DOHH2 (cell line): Measurements from ENCODE around the gene PLXNA2.

Experiments used
- H3F3A ChIP-seq: fragments of 200-600 bp; sonication (generic), shearing (Covaris generic); 2 replicates; pipeline ENCODE4 v1.6.0; 2016; ENCODE audit warnings: antibody characterized with exemption, mild to moderate bottlenecking; ENCODE audit not compliant: control insufficient read depth, insufficient read depth
- H3K27ac ChIP-seq: fragments of 200-600 bp; sonication (generic); 2 replicates; pipeline ENCODE4 v1.5.1; 2014; ENCODE audit warnings: low read depth, mild to moderate bottlenecking, low read length, moderate library complexity
- H3K27me3 ChIP-seq: fragments of 200-600 bp; sonication (generic); 2 replicates; pipeline ENCODE4 v1.6.1; 2014; ENCODE audit warnings: mild to moderate bottlenecking, low read length, mixed read lengths; ENCODE audit not compliant: control insufficient read depth
- H3K36me3 ChIP-seq: fragments of 200-600 bp; sonication (generic); 2 replicates; pipeline ENCODE4 v1.6.1; 2014; ENCODE audit warnings: mild to moderate bottlenecking, low read length, moderate library complexity, mixed read lengths; ENCODE audit not compliant: control insufficient read depth
- H3K4me1 ChIP-seq: fragments of 200-600 bp; sonication (generic); 2 replicates; pipeline ENCODE4 v1.6.1; 2014; ENCODE audit warnings: mild to moderate bottlenecking, low read length, mixed read lengths; ENCODE audit not compliant: control insufficient read depth
- H3K4me2 ChIP-seq: fragments of 200-600 bp; sonication (generic); 2 replicates; pipeline ENCODE4 v1.6.0; 2014; ENCODE audit warnings: mild to moderate bottlenecking, low read length, moderate library complexity
- H3K4me3 ChIP-seq: fragments of 200-600 bp; sonication (generic); 2 replicates; pipeline ENCODE4 v1.5.1; 2014; ENCODE audit warnings: mild to moderate bottlenecking, low read length, mixed read lengths
- H3K79me2 ChIP-seq: fragments of 200-600 bp; sonication (generic); 2 replicates; pipeline ENCODE4 v1.6.1; 2014; ENCODE audit warnings: mild to moderate bottlenecking, low read length, mixed read lengths; ENCODE audit not compliant: control insufficient read depth
- H3K9me2 ChIP-seq: fragments of 200-600 bp; sonication (generic); replicated peaks from 2 replicates; pipeline ENCODE4 v1.6.1; 2014; ENCODE audit warnings: mild to moderate bottlenecking, low read length, mixed read lengths; ENCODE audit not compliant: control insufficient read depth
- H3K9me3 ChIP-seq: fragments of 200-600 bp; sonication (generic); 2 replicates; pipeline ENCODE4 v1.6.1; 2014; ENCODE audit warnings: antibody characterized with exemption, low read length, mixed read lengths; ENCODE audit not compliant: control insufficient read depth, insufficient read depth
- H4K20me1 ChIP-seq: fragments of 200-600 bp; sonication (generic); 2 replicates; pipeline ENCODE4 v1.6.0; 2014; ENCODE audit warnings: low read depth, mild to moderate bottlenecking, antibody characterized with exemption, low read length, moderate library complexity; ENCODE audit not compliant: control insufficient read depth, insufficient read depth
- EZH2phosphoT487 ChIP-seq: fragments of 200-600 bp; sonication (generic); IDR thresholded peaks from 2 replicates; pipeline ENCODE4 v1.6.1; 2017; ENCODE audit warnings: borderline replicate concordance, mild to moderate bottlenecking, antibody characterized with exemption, low read length, moderate library complexity, mixed read lengths
- TF ChIP-seq, protein P1 (sequence below): fragments of 200-600 bp; sonication (generic); IDR thresholded peaks from one replicate; pipeline ENCODE4 v1.5.1; 2014; ENCODE audit warnings: antibody characterized with exemption, mild to moderate bottlenecking, low read depth, low read length; ENCODE audit not compliant: poor library complexity, severe bottlenecking

Gene PLXNA2

DNA sequence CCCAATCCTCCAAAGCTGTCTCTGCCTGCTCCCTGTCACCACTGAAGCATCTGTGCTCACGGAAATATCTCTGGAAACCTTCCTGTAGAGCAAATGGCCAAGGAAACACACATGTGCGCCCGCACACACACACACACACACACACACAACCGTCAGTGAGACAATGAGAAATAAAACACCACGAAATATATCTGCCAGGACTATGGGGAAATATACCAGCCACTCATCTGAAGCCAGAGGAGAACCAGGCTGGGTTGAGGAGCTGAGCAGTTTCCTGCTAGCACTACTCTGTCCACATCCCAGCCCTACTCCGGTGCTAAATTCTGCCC, 25.1 kb upstream of the PLXNA2 start:
- no peak overlapping the region for H3K27ac ChIP-seq
- H3K79me2 ChIP-seq: no peaks in the 10 kb centered on the region
- H4K20me1 ChIP-seq: no peaks in the 10 kb centered on the region
- TF ChIP-seq, protein P1, sequence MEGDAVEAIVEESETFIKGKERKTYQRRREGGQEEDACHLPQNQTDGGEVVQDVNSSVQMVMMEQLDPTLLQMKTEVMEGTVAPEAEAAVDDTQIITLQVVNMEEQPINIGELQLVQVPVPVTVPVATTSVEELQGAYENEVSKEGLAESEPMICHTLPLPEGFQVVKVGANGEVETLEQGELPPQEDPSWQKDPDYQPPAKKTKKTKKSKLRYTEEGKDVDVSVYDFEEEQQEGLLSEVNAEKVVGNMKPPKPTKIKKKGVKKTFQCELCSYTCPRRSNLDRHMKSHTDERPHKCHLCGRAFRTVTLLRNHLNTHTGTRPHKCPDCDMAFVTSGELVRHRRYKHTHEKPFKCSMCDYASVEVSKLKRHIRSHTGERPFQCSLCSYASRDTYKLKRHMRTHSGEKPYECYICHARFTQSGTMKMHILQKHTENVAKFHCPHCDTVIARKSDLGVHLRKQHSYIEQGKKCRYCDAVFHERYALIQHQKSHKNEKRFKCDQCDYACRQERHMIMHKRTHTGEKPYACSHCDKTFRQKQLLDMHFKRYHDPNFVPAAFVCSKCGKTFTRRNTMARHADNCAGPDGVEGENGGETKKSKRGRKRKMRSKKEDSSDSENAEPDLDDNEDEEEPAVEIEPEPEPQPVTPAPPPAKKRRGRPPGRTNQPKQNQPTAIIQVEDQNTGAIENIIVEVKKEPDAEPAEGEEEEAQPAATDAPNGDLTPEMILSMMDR: no peak
- TF ChIP-seq EZH2phosphoT487: no peak
- H3K36me3 ChIP-seq: no peaks in the 10 kb centered on the region
- H3K4me2 ChIP-seq: no peak overlapping the region
- 0 out of 2 replicates have a peak, but pooled peaks cover 2% of the 10 kb centered on the region for H3K27me3 ChIP-seq
- no peaks in the 10 kb centered on the region for H3K9me2 ChIP-seq
- H3K9me3 ChIP-seq: no peaks in the 10 kb centered on the region
- H3K4me1 ChIP-seq: no peaks in the 10 kb centered on the region
- no peak overlapping the region for H3K4me3 ChIP-seq
- H3F3A ChIP-seq: no peaks in the 10 kb centered on the region

DNA sequence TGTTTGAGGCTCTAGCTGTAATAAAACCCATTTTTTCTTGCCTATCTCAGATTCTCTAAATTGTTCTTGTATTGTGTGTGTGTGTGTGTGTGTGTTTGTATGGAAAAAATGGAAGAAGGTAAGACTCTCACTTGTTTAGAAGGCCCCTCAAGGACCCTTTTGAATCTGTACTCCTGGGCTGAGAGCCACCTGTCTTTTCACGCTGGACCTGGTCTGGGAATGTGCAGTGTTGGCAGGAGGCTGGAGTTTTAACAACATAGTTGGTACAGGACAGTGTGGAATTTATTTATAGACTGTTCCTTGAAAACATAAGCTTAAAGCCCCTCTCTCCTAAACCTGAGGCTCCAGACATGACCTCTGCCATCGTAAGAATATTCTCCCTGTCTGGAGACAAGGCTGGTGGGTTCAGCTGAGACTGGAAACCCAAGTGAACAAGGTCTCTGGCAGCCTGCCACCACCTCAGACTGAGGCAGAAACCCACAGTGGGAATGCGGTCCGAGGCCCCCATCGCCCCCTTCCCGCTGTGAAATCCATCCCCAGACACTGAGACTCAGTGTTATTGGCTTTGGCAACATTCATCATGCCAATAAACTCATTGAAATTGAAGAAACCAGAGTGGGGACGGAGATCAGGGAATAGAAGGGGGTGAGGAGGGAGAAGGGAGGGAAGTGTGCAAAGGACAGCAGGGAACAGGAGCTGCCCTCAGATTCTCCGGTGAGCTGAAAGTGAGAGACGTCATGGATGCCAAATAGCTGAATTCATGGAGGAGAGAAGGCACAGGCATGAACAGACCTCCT, 24.6 kb upstream of the PLXNA2 start:
- no peak overlapping the region for H3K27ac ChIP-seq
- no peak overlapping the region for H3K4me3 ChIP-seq
- H3K4me2 ChIP-seq: no peak overlapping the region
- H3F3A ChIP-seq: no peaks in the 10 kb centered on the region
- no peaks in the 10 kb centered on the region for H3K9me2 ChIP-seq
- TF ChIP-seq EZH2phosphoT487: no peak
- TF ChIP-seq, protein P1: no peak
- 0 out of 2 replicates have a peak, but pooled peaks cover 2% of the 10 kb centered on the region for H3K27me3 ChIP-seq
- H4K20me1 ChIP-seq: no peaks in the 10 kb centered on the region
- H3K4me1 ChIP-seq: no peaks in the 10 kb centered on the region
- H3K79me2 ChIP-seq: no peaks in the 10 kb centered on the region
- H3K36me3 ChIP-seq: no peaks in the 10 kb centered on the region
- no peaks in the 10 kb centered on the region for H3K9me3 ChIP-seq

DNA sequence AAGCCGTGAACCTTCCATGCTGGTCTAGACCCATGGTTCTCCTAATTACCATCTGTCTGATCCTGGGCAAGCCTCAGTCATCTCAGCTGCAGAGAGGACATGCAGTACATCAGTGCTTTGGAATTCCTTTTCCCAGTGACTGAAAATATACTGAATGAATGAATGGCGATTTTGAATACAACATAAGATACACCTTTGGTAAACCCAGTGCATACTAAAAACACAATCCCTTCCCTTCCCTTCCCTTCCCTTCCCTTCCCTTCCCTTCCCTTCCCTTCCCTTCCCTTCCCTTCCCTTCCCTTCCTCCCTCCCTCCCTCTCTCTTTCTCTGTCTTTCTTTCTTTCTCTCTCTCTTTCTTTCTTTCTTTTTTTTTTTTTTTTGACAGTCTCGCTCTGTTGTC, 21.3 kb upstream of the PLXNA2 start:
- no peaks in the 10 kb centered on the region for H3K79me2 ChIP-seq
- no peaks in the 10 kb centered on the region for H4K20me1 ChIP-seq
- no peak for TF ChIP-seq EZH2phosphoT487
- TF ChIP-seq, protein P1: no peak
- H3K27ac ChIP-seq: no peak overlapping the region
- no peak overlapping the region for H3K4me3 ChIP-seq
- H3K36me3 ChIP-seq: no peaks in the 10 kb centered on the region
- H3K27me3 ChIP-seq: no peaks in the 10 kb centered on the region
- H3K4me2 ChIP-seq: no peak overlapping the region
- H3K4me1 ChIP-seq: no peaks in the 10 kb centered on the region
- no peaks in the 10 kb centered on the region for H3F3A ChIP-seq
- H3K9me2 ChIP-seq: no peaks in the 10 kb centered on the region
- no peaks in the 10 kb centered on the region for H3K9me3 ChIP-seq

DNA sequence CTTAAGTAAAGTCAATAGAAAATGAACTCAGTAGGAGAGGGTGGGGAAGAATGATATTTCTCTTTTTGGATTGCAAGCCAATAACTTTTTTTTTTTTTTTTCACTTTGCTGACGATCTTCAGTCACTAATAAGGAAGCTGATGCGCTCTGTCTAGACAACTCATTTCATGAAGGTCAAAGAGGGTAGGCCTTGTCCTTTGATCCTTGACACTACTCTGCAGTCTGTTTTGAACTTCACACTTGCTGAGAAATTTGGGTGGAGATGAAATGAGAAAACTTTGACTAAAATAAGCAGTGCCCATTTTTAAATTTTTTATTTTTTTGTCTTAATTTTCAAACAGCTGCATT, 20.9 kb upstream of the PLXNA2 start:
- no peak overlapping the region for H3K27ac ChIP-seq
- no peaks in the 10 kb centered on the region for H3K79me2 ChIP-seq
- no peak overlapping the region for H3K4me3 ChIP-seq
- no peak overlapping the region for H3K4me2 ChIP-seq
- H3K36me3 ChIP-seq: no peaks in the 10 kb centered on the region
- H4K20me1 ChIP-seq: no peaks in the 10 kb centered on the region
- H3F3A ChIP-seq: no peaks in the 10 kb centered on the region
- TF ChIP-seq EZH2phosphoT487: no peak
- TF ChIP-seq, protein P1: no peak
- no peaks in the 10 kb centered on the region for H3K27me3 ChIP-seq
- no peaks in the 10 kb centered on the region for H3K9me3 ChIP-seq
- no peaks in the 10 kb centered on the region for H3K9me2 ChIP-seq
- no peaks in the 10 kb centered on the region for H3K4me1 ChIP-seq
